CD4-positive, alpha-beta T cell treated with Interleukin-17A for 4 hours (primary cell): ENCODE results near the gene SNRNP40.
"Not testable (repeated sequence)": the region's sequence is repeated elsewhere in the genome, so short reads cannot be mapped to it uniquely, and the experiment has no call there.

Experiments used
- DNase-seq: peaks from one replicate; pipeline ENCODE4 v3.0.0-alpha.2; 2020; ENCODE audit warnings: mixed read lengths

SNRNP40 gene

DNA sequence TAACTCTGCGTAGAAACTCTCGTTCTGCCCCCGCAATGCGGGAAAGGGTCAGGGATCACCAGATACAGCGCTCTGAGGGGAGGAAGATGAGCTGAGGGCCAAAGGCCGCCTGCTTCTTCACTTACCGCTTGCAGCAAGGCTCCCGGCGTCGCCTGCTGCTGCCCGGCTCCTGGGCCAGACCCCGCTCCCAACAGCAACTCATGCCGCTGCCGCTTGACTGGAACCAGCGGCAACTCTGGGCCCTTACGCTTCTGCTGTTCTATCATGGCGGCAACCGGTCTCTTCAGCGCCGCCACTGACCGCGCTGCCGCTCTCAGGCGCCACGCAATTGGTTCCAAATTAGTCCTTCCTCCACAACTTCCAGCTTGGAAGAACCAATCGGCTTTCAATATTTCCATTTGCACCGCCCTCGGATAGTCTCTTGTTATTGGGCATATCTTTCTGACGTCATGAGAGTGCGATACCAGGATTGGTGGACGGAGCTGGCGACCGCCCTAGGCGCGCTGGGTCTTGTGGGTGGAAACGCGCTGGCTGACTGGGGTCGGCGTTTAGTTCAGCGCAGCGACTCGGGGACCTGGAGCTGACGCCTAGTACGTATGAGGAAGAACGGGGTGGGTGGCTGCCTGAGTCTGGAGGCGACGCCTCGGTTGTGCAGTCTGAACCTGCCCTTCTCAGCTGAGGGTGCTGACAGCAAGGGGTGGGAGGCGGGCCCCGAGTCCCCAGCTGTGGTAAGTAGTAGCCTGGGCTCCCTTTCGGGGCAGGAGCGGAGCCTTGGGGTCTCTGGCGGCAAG is at the start of gene SNRNP40, which contains the start of gene ZCCHC17:
TSS of gene SNRNP40 (minus strand) at position 303 of the 791 bp plus-strand sequence. CDS start at position 266, 37 bp downstream.
TSS of gene ZCCHC17 (plus strand) at position 547 of the 791 bp plus-strand sequence. CDS start 13,067 bp downstream, outside the sequence.
- DNase-seq = peak; percentile 91

DNA sequence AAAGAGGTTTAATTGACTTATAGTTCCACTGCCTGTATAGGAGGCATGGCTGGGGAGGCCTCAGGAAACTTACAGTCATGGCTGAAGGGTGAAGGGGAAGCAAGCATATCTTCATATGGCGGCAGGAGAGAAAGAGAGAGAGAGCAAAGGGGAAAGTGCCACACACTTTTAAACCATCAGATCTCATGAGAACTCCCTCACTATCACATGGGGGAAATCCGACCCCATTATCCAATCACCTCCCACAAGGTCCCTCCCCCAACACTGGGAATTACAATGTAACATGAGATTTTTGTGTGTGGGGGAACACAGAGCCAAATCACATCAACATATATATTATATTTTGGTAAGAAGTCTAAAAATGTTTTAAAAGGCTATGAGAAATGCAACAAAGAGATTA is 49.0 kb upstream of the SNRNP40 start:
- no peak for DNase-seq

DNA sequence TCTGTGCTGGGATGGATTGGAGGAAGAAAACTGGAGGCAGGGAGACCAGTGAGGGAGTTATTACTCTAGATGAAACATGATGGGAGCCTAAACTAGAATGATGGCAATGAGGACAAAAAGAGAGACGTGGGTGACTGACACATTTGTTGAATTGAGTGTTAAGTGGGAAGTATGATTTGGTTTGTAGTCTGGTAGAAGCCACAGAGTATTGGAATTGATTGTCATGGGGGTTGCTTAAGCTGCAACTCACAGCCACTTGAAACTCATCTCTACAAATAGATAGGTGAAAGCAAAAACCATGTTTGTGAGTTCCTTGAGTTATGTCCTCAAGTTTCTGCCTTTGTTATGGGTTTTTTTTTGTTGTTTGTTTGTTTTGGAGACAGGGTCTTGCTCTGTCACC is 47.9 kb upstream of the SNRNP40 start:
- no peak for DNase-seq

DNA sequence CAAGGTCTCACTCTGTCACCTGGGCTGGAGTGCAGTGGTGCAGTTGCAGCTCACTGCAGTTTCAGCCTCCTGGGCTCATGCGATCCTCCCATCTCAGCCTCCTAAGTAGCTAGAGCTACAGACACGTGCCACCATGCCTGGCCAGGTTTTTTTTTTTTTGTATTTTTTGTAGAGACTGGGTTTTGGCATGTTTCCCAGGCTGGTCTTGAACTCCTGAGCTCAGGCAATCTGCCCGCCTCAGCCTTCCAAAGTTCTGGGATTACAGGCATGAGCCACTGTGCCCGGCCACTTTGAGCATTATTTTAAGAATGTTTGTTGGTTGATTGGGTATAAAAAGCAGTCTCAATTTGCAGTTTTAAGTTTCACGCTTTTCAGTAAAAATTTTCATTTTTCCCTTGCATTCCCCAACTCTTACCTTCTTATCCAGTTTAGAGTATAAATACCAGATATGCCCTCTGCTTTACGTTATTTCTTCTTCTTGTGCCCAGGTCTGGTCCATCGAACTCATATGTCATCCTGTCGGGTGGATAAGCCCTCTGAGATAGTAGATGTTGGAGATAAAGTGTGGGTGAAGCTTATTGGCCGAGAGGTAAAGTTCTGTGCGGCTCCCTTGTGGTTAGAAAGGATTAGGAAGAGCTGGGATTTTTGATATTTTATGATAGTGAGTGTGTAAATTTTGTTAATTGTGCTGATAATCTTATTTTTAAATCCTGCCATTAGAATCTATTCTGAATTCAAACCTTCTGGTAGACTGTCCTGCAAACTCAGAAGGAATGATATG is 40.3 kb upstream of the SNRNP40 start:
- DNase-seq = no peak

GRCh38 chr1:31335007-31335406 is 38.4 kb upstream of the SNRNP40 start:
- no peak for DNase-seq

GRCh38 chr1:31327381-31327780 is 30.8 kb upstream of the SNRNP40 start:
- no peak for DNase-seq

- DNase-seq = no peak
Measured at GRCh38 chr1:31326461-31326860, 29.9 kb upstream of the SNRNP40 start.

GRCh38 chr1:31324992-31325391 is 28.4 kb upstream of the SNRNP40 start:
- DNase-seq = no peak

DNA sequence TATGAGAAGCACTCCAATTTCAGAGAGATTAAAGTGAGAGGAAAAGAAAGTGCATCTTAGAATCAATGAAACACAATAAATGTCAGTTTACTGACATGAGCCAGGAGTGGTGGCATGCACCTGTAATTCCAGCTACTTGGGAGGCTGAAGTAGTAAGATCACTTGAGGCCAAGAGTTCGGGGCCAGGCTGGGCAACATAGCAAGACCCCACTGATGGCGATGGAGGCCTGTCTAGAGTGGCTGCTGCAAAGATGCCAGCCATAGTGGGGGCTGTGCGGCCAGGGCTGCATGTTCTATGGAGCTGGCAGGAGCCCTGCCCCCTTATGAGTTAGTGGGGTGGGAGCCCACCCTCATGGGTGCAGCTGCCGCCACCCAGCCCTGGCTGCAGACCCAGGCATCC is 27.5 kb upstream of the SNRNP40 start:
- no peak for DNase-seq

GRCh38 chr1:31318146-31318545 is 21.6 kb upstream of the SNRNP40 start:
- no peak for DNase-seq

GRCh38 chr1:31315902-31316301 is 19.3 kb upstream of the SNRNP40 start:
- DNase-seq = no peak

GRCh38 chr1:31310198-31310597 is 13.6 kb upstream of the SNRNP40 start:
- DNase-seq = no peak

DNA sequence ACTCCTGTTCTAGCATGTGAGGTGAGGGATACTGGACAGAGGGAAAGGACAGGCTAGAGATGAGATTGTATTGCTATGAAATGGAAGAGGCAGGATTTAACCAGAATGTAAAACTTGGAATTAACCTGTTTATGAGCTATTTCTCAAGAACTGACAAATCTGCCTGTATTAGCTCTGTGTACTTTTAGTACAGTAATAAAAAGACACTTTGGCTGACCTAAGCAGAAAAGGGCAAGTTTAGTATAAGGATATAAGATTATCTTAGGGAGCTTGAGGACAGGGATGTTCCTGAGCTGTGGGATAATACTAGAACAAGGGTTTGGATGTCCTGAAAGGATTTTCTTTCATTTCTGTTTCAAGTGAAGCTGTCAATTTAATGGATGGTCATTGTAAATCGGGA is 11.4 kb upstream of the SNRNP40 start:
- DNase-seq = no peak

- DNase-seq = no peak
Measured at GRCh38 chr1:31306278-31306677, 9.7 kb upstream of the SNRNP40 start.

DNA sequence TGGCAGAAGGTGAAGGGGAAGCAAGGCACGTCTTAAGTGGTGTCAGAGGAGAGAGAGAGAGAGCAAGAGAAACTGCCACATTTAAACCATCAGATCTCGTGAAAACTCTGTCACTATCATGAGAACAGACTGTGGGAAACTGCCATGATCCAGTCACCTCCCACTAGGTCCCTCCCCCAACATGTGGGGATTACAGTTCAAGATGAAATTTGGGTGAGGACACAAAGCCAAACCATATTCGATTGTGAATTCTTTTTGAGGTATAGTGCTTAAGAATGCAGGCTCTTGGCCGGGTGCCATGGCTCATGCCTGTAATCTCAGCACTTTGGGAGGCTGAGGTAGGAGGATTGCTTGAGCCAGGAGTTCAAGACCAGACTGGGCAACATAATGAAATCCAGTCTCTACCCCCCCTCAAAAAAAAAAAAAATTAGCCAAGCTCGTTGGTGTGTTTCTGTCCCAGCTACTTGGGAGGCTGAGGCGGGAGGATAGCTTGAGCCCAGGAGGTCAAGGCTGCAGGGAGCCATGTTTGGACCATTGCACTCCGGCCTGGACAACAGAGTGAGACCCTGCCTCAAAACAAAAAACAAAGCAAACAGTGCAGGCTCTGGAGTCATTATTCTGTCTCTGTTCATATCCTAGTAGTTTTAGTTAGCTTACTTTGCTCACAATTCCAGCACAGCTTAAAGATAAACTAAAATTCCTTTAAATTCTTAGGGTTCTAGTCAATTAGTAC is 6.3 kb upstream of the SNRNP40 start:
- DNase-seq = no peak

GRCh38 chr1:31300193-31300592 is 3.6 kb upstream of the SNRNP40 start:
- no peak for DNase-seq

GRCh38 chr1:31299365-31299764 is 2.8 kb upstream of the SNRNP40 start:
- no peak for DNase-seq

GRCh38 chr1:31297277-31298247 is 974 bp upstream of the SNRNP40 start:
- peak; percentile 3 for DNase-seq

DNA sequence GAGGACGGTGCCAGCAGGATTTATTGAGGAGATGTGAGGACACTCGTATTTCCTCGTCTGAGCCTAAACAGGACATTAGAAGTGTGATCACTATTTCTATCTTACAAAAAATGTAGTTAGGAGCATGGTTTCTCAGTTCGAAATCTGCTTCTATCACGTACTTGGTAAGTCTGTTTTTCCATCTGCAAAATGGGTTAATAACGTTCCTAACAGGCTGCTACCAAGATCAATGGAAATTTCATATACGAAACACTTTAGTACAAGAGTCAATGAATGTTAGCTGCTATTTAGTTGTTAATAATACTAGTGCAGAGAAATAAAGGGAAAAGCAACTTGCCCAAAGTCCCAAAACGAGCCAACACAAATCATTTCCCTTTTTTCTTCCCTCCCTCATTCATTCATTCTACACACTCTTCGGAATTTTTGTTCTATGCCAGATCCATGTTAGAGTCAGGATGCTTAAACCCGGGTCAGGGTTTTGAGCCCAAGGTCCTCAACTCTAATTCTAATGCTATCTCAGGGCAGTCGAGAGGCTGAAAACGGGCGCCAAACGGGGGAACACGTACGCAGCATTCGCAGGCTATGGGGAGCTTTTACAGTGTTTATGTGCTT is 608 bp downstream of the SNRNP40 start:
- DNase-seq = no peak

- DNase-seq = no peak
Measured at GRCh38 chr1:31289021-31289420, 7.6 kb downstream of the SNRNP40 start.

DNA sequence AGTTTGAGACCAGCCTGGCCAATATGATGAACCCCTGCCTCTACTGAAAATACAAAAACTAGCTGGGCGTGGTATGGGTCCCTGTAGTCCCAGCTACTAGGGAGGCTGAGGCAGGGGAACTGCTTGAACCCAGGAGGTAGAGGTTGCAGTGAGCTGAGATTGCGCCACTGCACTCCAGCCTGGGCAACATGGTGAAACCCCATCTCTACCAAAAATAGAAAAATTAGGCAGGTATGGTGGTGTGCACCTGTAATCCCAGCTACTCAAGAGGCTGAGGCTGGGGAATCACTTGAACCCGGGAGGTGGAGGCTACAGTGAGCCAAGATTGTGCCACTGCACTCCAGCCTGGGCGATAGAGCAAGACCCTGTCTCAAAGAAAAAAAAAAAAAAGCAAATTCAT is 8.8 kb downstream of the SNRNP40 start:
- DNase-seq = not testable (repeated sequence)

GRCh38 chr1:31282426-31282825 is 14.2 kb downstream of the SNRNP40 start:
- not testable (repeated sequence) for DNase-seq
